Measurements from ENCODE around the gene GFOD2. TPM values are rescaled to one million over a fixed set of nuclear protein-coding genes. Genes with fewer than 3 reads are reported as not detected.

The GFOD2 gene
- total RNA-seq, 1 donor from 2014 or later, result 31.7 TPM

- no peak overlapping the region for H3K4me3 Mint-ChIP-seq
- TF ChIP-seq, protein P1, sequence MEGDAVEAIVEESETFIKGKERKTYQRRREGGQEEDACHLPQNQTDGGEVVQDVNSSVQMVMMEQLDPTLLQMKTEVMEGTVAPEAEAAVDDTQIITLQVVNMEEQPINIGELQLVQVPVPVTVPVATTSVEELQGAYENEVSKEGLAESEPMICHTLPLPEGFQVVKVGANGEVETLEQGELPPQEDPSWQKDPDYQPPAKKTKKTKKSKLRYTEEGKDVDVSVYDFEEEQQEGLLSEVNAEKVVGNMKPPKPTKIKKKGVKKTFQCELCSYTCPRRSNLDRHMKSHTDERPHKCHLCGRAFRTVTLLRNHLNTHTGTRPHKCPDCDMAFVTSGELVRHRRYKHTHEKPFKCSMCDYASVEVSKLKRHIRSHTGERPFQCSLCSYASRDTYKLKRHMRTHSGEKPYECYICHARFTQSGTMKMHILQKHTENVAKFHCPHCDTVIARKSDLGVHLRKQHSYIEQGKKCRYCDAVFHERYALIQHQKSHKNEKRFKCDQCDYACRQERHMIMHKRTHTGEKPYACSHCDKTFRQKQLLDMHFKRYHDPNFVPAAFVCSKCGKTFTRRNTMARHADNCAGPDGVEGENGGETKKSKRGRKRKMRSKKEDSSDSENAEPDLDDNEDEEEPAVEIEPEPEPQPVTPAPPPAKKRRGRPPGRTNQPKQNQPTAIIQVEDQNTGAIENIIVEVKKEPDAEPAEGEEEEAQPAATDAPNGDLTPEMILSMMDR (conservative IDR thresholded peaks at IDR 0.05), result no peak
- H3K36me3 Mint-ChIP-seq, result no peaks in the 10 kb centered on the region
- no peak for DNase-seq (ENCODE audit: extremely low spot score, unreplicated experiment)
- H3K27me3 Mint-ChIP-seq, result no peaks in the 10 kb centered on the region
- H3K4me1 Mint-ChIP-seq (ENCODE audit: unreplicated experiment), result no peaks in the 10 kb centered on the region
- H3K9me3 Mint-ChIP-seq, result no peaks in the 10 kb centered on the region
- H3K27ac Mint-ChIP-seq, result no peak overlapping the region
These were observed 14.8 kb upstream of the GFOD2 start for GRCh38 chr16:67733734-67734470.

GRCh38 chr16:67731753-67732095, 12.6 kb upstream of the GFOD2 start:
- TF ChIP-seq, protein P1 (conservative IDR thresholded peaks at IDR 0.05), result no peak
- no peak overlapping the region for H3K4me3 Mint-ChIP-seq
- H3K4me1 Mint-ChIP-seq (ENCODE audit: unreplicated experiment), result no peaks in the 10 kb centered on the region
- no peaks in the 10 kb centered on the region for H3K27me3 Mint-ChIP-seq
- no peaks in the 10 kb centered on the region for H3K9me3 Mint-ChIP-seq
- no peak overlapping the region for H3K27ac Mint-ChIP-seq
- no peaks in the 10 kb centered on the region for H3K36me3 Mint-ChIP-seq
- DNase-seq (ENCODE audit: extremely low spot score, unreplicated experiment), result no peak

DNA sequence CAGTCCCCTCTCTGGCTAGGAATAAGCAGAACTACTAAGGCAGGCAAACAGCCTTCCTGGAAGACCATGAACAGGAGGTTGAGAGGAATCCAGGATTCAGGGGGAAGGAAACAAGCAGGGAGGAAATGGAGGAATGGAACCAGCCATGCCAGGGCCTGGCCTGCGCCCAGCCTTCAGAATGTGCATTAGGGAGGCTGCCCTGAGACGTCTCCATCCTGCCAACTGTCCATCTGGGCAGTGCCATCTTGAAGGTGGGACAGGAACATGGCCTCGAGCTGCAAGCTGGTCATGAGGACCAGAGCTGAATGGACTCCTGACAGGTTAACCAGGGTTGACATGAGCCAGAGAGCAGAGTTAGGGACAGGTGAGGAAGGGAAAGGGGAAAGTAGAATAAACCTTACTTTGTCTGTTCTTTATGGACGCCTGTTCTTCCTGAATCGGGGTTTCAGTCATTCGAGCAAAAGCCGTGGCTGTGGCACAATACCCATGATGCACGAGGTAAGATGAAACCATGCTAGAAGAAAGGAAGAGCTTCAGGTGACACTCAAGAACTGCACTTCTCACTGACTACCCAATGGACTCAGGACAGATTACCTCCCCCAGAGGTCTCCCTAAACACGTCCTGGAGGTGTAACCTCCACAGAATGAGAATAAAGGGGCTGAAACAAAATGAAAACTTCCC, 12.1 kb upstream of the GFOD2 start:
- no peaks in the 10 kb centered on the region for H3K4me1 Mint-ChIP-seq (ENCODE audit: unreplicated experiment)
- no peak overlapping the region for H3K4me3 Mint-ChIP-seq
- no peaks in the 10 kb centered on the region for H3K36me3 Mint-ChIP-seq
- H3K9me3 Mint-ChIP-seq, result no peaks in the 10 kb centered on the region
- H3K27ac Mint-ChIP-seq, result no peak overlapping the region
- DNase-seq (ENCODE audit: extremely low spot score, unreplicated experiment), result no peak
- TF ChIP-seq, protein P1 (conservative IDR thresholded peaks at IDR 0.05), result no peak
- no peaks in the 10 kb centered on the region for H3K27me3 Mint-ChIP-seq

- Mint-ChIP-seq H3K4me1 (ENCODE audit: unreplicated experiment) (no peaks in the 10 kb centered on the region), H3K27ac (no peak overlapping the region), H3K4me3 (no peak overlapping the region), H3K27me3 (no peaks in the 10 kb centered on the region), H3K36me3 (no peaks in the 10 kb centered on the region), H3K9me3 (no peaks in the 10 kb centered on the region)
- no peak for DNase-seq (ENCODE audit: extremely low spot score, unreplicated experiment)
- TF ChIP-seq, protein P1 (conservative IDR thresholded peaks at IDR 0.05), result no peak
These were observed 11.2 kb upstream of the GFOD2 start for GRCh38 chr16:67730326-67730725.

DNA sequence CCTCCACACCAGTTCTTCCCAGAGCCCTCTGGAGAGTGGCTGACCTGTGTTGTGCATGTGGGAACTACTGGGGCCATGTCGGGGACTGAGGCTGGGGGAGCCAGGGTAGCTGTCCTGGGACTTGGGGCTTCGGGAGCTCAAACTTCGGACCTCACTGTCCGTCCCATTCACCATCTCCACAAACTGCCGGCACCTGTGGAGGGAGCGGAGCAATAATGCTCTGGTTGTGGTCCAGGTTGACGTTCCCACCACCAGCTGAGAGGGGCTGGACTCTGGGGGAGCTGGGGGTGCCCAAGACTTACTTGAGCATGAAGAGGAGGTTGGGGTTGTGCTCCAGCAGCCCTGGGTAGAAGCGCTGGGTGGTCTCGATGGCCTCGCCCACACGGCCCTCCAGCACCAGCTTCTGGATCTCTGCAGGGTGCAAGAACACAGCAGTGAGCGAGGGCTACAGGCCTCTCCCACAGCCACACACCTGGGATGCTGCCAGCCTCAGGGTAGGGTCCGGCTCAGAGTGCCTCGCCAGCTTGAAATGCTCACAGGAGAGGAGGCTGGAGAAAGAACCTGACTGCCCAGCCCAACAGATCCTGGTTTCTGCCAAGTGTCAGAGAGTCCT, 10.6 kb upstream of the GFOD2 start:
- H3K9me3 Mint-ChIP-seq, result no peaks in the 10 kb centered on the region
- no peaks in the 10 kb centered on the region for H3K4me1 Mint-ChIP-seq (ENCODE audit: unreplicated experiment)
- no peak overlapping the region for H3K4me3 Mint-ChIP-seq
- no peak for DNase-seq (ENCODE audit: extremely low spot score, unreplicated experiment)
- no peaks in the 10 kb centered on the region for H3K36me3 Mint-ChIP-seq
- no peaks in the 10 kb centered on the region for H3K27me3 Mint-ChIP-seq
- H3K27ac Mint-ChIP-seq, result no peak overlapping the region
- TF ChIP-seq, protein P1 (conservative IDR thresholded peaks at IDR 0.05), result no peak

Data from type B pancreatic cell (in vitro differentiated cells).